Measurements from ENCODE around the gene NAPEPLD. TPM values are rescaled to one million over a fixed set of nuclear protein-coding genes. Genes with fewer than 3 reads are reported as not detected.
"Not testable (repeated sequence)": the region's sequence is repeated elsewhere in the genome, so short reads cannot be mapped to it uniquely, and the experiment has no call there.

The NAPEPLD gene
- total RNA-seq, 3 donors from 2014 or later, result 7.2 to 16.5 (median 12.1) TPM

GRCh38 chr7:103083210-103083609, 65.7 kb downstream of the NAPEPLD start:
- DNase-seq (ENCODE audit: low spot score in 2 of 2), result no peak
- H3K27ac ChIP-seq, result no peak overlapping the region
- no peak overlapping the region for H3K4me3 ChIP-seq
- H3K4me1 ChIP-seq, result no peaks in the 10 kb centered on the region
- no peak for TF ChIP-seq POLR2A (IDR thresholded peaks at IDR 0.05)
- TF ChIP-seq POLR2AphosphoS5 (IDR thresholded peaks at IDR 0.05), result no peak
- no peak for TF ChIP-seq CTCF (IDR thresholded peaks at IDR 0.05)
- intact Hi-C loops (cut with DNase I; ENCODE audit: low total_unique reads), result no loop called here
- no peaks in the 10 kb centered on the region for H3K36me3 ChIP-seq
- H3K27me3 ChIP-seq, result no peaks in the 10 kb centered on the region
- no peaks in the 10 kb centered on the region for H3K9me3 ChIP-seq

- Histone ChIP-seq H3K9me3 (no peaks in the 10 kb centered on the region), H3K4me1 (no peaks in the 10 kb centered on the region), H3K27ac (no peak overlapping the region), H3K4me3 (no peak overlapping the region), H3K36me3 (no peaks in the 10 kb centered on the region), H3K27me3 (no peaks in the 10 kb centered on the region)
- TF ChIP-seq CTCF (IDR thresholded peaks at IDR 0.05) (no peak), POLR2A (IDR thresholded peaks at IDR 0.05) (no peak), POLR2AphosphoS5 (IDR thresholded peaks at IDR 0.05) (no peak)
- no peak for DNase-seq (ENCODE audit: low spot score in 2 of 2)
- intact Hi-C loops (cut with DNase I; ENCODE audit: low total_unique reads), result no loop called here
Observed at GRCh38 chr7:103082497-103082896, 66.4 kb downstream of the NAPEPLD start.

- Histone ChIP-seq H3K9me3 (no peaks in the 10 kb centered on the region), H3K4me3 (no peak overlapping the region), H3K27me3 (no peaks in the 10 kb centered on the region), H3K27ac (no peak overlapping the region), H3K4me1 (peaks cover 0 to 5% of the 10 kb centered on the region in 2 donors), H3K36me3 (no peaks in the 10 kb centered on the region)
- intact Hi-C loops (cut with DNase I; ENCODE audit: low total_unique reads), result no loop called here
- no peak for DNase-seq (ENCODE audit: low spot score in 2 of 2)
- TF ChIP-seq POLR2A (IDR thresholded peaks at IDR 0.05), result no peak
- TF ChIP-seq CTCF (IDR thresholded peaks at IDR 0.05), result no peak
- no peak for TF ChIP-seq POLR2AphosphoS5 (IDR thresholded peaks at IDR 0.05)
Observed at GRCh38 chr7:103080923-103081322, 68.0 kb downstream of the NAPEPLD start.

- no peak for TF ChIP-seq POLR2A (IDR thresholded peaks at IDR 0.05)
- TF ChIP-seq POLR2AphosphoS5 (IDR thresholded peaks at IDR 0.05), result no peak
- TF ChIP-seq CTCF (IDR thresholded peaks at IDR 0.05), result no peak
Observed at GRCh38 chr7:103079836-103080235, 69.1 kb downstream of the NAPEPLD start.

GRCh38 chr7:103078226-103078625, 70.7 kb downstream of the NAPEPLD start:
- H3K27me3 ChIP-seq; H3K36me3 ChIP-seq; H3K9me3 ChIP-seq; DNase-seq (ENCODE audit: low spot score in 2 of 2); intact Hi-C loops (cut with DNase I; ENCODE audit: low total_unique reads); H3K27ac ChIP-seq; H3K4me1 ChIP-seq; H3K4me3 ChIP-seq: not testable (repeated sequence)

More at GRCh38 chr7:103079836-103080235, 69.1 kb downstream of the NAPEPLD start:
- no peaks in the 10 kb centered on the region for H3K36me3 ChIP-seq
- H3K27me3 ChIP-seq, result no peaks in the 10 kb centered on the region
- intact Hi-C loops (cut with DNase I; ENCODE audit: low total_unique reads), result no loop called here
- DNase-seq (ENCODE audit: low spot score in 2 of 2), result no peak
- no peaks in the 10 kb centered on the region for H3K9me3 ChIP-seq
- H3K4me3 ChIP-seq, result no peak overlapping the region
- peaks cover 0 to 5% of the 10 kb centered on the region in 2 donors for H3K4me1 ChIP-seq
- H3K27ac ChIP-seq, result no peak overlapping the region

- no peaks in the 10 kb centered on the region for H3K27me3 ChIP-seq
- no peaks in the 10 kb centered on the region for H3K36me3 ChIP-seq
- no peaks in the 10 kb centered on the region for H3K9me3 ChIP-seq
- no peak overlapping the region for H3K27ac ChIP-seq
- H3K4me1 ChIP-seq, result peaks cover 0 to 12% of the 10 kb centered on the region in 2 donors
- TF ChIP-seq POLR2A (IDR thresholded peaks at IDR 0.05), result no peak
- intact Hi-C loops (cut with DNase I; ENCODE audit: low total_unique reads), result no loop called here
- DNase-seq (ENCODE audit: low spot score in 2 of 2), result no peak
- H3K4me3 ChIP-seq, result no peak overlapping the region
Observed at GRCh38 chr7:103077318-103077717, 71.6 kb downstream of the NAPEPLD start.

Data from breast epithelium (tissue), 4 donors.